HAP-1 (cell line): ENCODE measurements around the gene MEF2C.
A peak's percentile ranks its signal among the peaks of the same experiment; 100 is the strongest.

Experiments used
- DNase-seq, 2 experiments: peaks; one replicate each; pipeline ENCODE4 v3.0.0-alpha.2; 2016 to 2020; ENCODE audit warnings: low spot score in 2 of 2
- H3K27me3 ChIP-seq: fragments of 250-450 bp; sonication (Bioruptor Pico); 2 replicates; pipeline ENCODE4 v1.5.1; 2020; ENCODE audit warnings: low read depth, mild to moderate bottlenecking, moderate library complexity
- H3K36me3 ChIP-seq: fragments of 250-450 bp; sonication (Bioruptor Pico); replicated peaks from 2 replicates; pipeline ENCODE4 v1.5.1; 2020; ENCODE audit warnings: mild to moderate bottlenecking
- H3K4me1 ChIP-seq: fragments of 250-450 bp; sonication (Bioruptor Pico); 2 replicates; pipeline ENCODE4 v1.5.1; 2020; ENCODE audit warnings: mild to moderate bottlenecking
- H3K4me3 ChIP-seq: fragments of 250-450 bp; sonication (Bioruptor Pico); 2 replicates; pipeline ENCODE4 v1.5.1; 2020; ENCODE audit warnings: mild to moderate bottlenecking, moderate library complexity
- H3K9me3 ChIP-seq: fragments of 250-450 bp; sonication (Bioruptor Pico); 2 replicates; pipeline ENCODE4 v1.5.1; 2020; ENCODE audit warnings: mild to moderate bottlenecking, moderate library complexity
- in situ Hi-C: fragments of 300-500 bp; cut with MboI; formaldehyde crosslinking; loops from 3 replicates; pipeline ENCODE4 v1.14.3; 2020; ENCODE audit warnings: low sequenced_read_pairs, inconsistent platforms, mixed read lengths

The MEF2C gene

DNA sequence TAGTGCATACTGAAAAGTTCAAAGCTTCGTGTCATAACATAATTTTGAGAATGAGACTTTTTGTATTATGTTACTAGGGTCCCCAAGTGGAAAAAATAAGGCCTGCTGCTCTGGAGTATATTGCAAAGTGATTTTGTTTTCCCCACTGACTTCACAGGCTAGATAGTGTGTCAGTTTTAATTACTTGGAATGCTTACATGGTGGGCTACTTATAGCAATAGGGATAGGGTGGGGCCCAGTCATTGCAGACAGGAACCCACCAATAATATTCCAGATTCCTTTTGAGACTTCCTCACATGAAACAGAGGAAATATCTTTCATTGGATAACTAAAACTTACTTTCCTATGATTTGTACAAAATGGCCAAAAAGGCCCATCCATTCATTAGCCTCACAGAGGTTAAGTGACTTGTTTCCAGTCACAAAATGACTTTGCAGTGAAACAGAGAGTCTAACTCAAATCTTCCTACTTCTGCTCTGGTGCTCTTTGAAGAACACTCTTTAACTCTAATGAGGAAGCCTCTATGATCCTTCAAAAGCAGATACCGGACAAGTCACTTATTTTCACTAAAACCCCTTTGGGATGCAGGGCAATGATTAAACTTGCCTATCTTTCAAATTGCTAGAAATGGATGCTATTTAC lies 16.2 kb upstream of the MEF2C start:
- DNase-seq: no peak

DNA sequence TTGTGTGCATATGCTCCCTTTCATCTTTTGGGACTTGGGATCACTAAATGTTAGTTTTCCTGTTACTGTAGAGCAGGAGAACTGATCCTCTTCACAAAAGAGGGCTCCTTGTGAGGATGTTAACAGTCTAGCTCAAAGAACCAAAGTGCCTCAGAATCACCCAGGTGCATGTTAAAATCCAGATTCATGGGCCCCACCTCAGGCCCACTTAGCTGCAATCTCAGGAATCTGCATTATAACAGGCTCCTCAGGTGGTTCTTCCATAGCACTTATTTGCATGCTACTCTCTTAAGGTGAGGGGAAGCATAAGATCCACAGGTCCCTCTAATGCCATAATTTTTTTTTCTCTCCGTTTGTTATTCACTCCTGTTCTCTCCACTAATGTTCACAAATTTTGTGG lies 14.8 kb upstream of the MEF2C start:
- H3K27me3 ChIP-seq: no peaks in the 10 kb centered on the region
- H3K4me1 ChIP-seq: no peaks in the 10 kb centered on the region
- in situ Hi-C loops: no loop called here
- no peaks in the 10 kb centered on the region for H3K9me3 ChIP-seq
- no peak for DNase-seq
- H3K36me3 ChIP-seq: no peaks in the 10 kb centered on the region
- H3K4me3 ChIP-seq: no peak overlapping the region

More for the DNA sequence above, 16.2 kb upstream of the MEF2C start:
- H3K36me3 ChIP-seq: no peaks in the 10 kb centered on the region
- in situ Hi-C loops: no loop called here
- H3K27me3 ChIP-seq: no peaks in the 10 kb centered on the region
- H3K4me1 ChIP-seq: no peaks in the 10 kb centered on the region
- H3K9me3 ChIP-seq: no peaks in the 10 kb centered on the region
- H3K4me3 ChIP-seq: no peak overlapping the region

- Histone ChIP-seq H3K36me3 (no peaks in the 10 kb centered on the region), H3K9me3 (no peaks in the 10 kb centered on the region), H3K4me1 (peaks cover 4% of the 10 kb centered on the region; the same call in 1 of the 2 replicates), H3K4me3 (no peak overlapping the region), H3K27me3 (no peaks in the 10 kb centered on the region)
- in situ Hi-C loops: no loop called here
- no peak for DNase-seq
Measured at GRCh38 chr5:88895681-88896501, 12.9 kb upstream of the MEF2C start.

DNA sequence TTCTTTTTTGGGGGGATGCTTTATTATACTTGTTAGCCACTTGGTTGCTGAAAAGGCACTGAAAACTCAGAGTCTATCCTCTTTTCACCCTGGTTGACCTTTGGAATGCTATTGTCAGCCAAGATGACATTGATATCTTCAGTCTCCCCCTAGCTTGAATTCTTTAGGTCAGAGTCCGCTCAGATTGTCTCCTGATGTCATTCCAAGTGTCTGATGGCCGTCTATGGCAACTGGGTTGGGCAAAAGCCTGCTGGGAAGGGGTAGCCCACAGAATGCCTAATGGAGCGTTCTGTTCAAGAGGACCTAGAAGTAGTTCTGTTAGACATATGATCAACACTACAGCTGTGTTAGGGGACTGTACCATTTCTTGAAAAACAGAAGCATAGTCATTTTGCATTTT lies 9.7 kb upstream of the MEF2C start:
- no peaks in the 10 kb centered on the region for H3K27me3 ChIP-seq
- no peaks in the 10 kb centered on the region for H3K9me3 ChIP-seq
- no peak for DNase-seq
- H3K4me1 ChIP-seq: peaks cover 20% of the 10 kb centered on the region
- no peaks in the 10 kb centered on the region for H3K36me3 ChIP-seq
- no peak overlapping the region for H3K4me3 ChIP-seq
- in situ Hi-C loops: no loop called here

GRCh38 chr5:88890070-88890781 lies 7.2 kb upstream of the MEF2C start:
- Histone ChIP-seq H3K4me1 (peaks cover 22% of the 10 kb centered on the region), H3K9me3 (no peaks in the 10 kb centered on the region), H3K27me3 (no peaks in the 10 kb centered on the region), H3K36me3 (no peaks in the 10 kb centered on the region), H3K4me3 (peak overlapping the region; percentile 28)
- DNase-seq: no peak
- in situ Hi-C loops: no loop called here

DNA sequence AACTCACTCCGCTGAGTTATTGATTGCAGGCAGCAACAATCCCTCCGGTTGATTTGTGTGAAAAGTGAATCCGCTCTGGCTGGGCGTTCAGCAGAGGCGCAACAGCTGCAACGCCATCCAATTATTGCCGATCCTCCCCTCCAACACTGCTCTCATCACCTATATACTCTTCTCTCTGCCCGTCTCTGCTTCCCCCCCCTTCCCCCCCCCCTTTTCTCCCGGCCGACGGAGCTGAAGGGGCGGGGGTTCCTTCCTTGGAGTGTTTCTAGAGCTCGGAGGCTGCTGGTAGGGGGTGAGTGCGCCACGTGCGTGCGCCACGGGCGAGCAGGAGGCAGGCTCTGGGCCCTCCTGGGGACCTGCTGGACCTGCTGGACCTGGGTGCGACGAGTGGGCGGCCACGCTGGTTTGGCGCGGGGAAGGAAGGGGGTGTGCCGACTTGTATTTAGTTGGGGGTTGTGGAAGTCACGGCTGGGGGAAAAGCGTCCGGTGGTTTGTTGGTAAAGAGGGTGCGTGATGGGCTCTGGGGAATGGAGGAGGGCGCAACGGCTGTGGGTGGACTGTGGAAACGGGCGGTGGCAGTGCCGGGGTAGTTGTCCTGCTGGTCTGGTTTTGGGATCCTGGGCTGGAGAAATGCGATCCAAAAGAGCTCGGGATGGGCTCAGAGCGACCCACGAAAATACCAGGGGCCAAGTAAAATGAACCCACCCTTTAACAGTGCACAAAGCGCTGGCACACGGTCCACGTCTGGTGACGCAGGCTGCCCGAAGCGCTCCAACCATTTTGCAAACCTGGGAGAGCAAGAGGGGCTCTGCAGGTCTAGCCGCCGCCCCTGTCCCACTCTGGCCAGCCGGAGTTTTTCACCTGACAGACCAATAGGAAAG lies 6.4 kb upstream of the MEF2C start:
- DNase-seq: peak; percentile 59 to 70
- Histone ChIP-seq H3K27me3 (no peaks in the 10 kb centered on the region), H3K4me1 (peaks cover 22% of the 10 kb centered on the region), H3K9me3 (no peaks in the 10 kb centered on the region), H3K36me3 (no peaks in the 10 kb centered on the region), H3K4me3 (peak overlapping the region; percentile 28)
- in situ Hi-C loops: no loop called here

GRCh38 chr5:88888848-88889188 lies 5.8 kb upstream of the MEF2C start:
- no peaks in the 10 kb centered on the region for H3K36me3 ChIP-seq
- H3K9me3 ChIP-seq: no peaks in the 10 kb centered on the region
- H3K4me1 ChIP-seq: peaks cover 22% of the 10 kb centered on the region
- in situ Hi-C loops: no loop called here
- H3K4me3 ChIP-seq: peak overlapping the region; percentile 28
- DNase-seq: no peak
- no peaks in the 10 kb centered on the region for H3K27me3 ChIP-seq

DNA sequence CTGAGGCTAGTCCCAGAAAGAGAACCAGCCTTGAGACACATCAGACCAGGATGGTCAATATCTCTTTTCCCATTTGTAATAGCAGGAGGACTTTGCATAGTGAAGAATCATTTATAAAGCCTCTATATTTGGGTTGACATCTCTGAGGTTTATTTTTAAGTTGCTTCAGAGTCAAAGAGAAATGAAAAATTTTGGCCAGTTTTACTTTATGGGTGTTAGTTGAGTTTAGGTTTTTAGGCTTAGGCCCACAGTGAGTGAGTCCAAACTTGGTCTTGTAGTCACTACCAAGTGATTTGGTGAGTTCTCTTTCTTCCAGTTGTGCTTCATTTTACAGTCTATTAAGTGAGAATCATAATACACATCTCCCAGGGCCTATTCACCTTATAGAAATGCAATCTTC lies 5.3 kb upstream of the MEF2C start:
- DNase-seq: no peak
- H3K9me3 ChIP-seq: no peaks in the 10 kb centered on the region
- peaks cover 22% of the 10 kb centered on the region for H3K4me1 ChIP-seq
- H3K36me3 ChIP-seq: no peaks in the 10 kb centered on the region
- no peak overlapping the region for H3K4me3 ChIP-seq
- no peaks in the 10 kb centered on the region for H3K27me3 ChIP-seq
- in situ Hi-C loops: no loop called here

DNA sequence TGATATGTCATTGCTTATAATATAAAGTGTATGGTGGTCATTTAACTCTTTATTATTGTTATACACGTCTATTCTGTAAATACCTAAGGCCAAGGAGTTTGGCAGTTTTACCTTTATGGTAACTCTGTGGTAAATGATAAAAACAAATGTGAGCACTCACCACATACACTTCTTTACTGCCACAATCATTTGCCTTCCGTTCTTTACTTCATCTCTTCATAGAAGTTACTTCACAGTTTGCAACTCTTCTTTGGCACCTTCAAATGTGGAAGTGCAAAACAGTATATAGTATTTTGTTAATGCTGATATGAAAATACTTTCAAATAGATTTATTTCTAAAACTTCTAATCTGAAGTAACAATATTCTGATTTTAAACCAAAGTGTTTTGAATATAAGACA lies 4.4 kb upstream of the MEF2C start:
- H3K27me3 ChIP-seq: no peaks in the 10 kb centered on the region
- no peak for DNase-seq
- H3K9me3 ChIP-seq: no peaks in the 10 kb centered on the region
- H3K36me3 ChIP-seq: no peaks in the 10 kb centered on the region
- H3K4me3 ChIP-seq: no peak overlapping the region
- H3K4me1 ChIP-seq: peaks cover 21% of the 10 kb centered on the region
- in situ Hi-C loops: no loop called here

DNA sequence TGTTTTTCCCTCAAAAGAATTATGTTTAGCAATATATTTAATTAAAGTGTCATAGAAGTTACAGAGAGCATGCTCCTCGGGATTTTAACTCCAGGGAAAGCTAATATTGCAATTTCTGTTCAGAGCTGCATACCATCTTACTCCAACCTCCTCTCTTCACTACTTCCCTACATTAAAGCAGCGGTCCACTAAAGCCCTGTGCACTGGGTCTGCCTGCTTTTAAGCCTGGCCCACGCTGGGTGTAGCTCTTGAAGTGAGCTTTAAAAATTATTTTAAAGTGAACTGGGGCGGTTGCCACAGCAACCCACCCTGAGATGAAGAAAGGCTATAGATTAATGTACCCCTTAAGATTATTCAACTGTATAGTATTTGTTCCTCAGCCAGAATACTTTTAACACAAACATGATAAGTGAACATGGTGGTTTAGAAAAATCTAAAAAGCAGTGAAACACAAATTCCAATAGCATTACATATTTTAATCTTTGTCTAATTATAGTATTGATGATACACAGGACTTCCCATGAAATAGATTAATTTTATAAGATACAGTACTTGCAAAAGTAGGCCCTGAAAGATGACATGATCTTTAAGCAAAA lies 3.9 kb upstream of the MEF2C start:
- no peak overlapping the region for H3K4me3 ChIP-seq
- in situ Hi-C loops: no loop called here
- no peaks in the 10 kb centered on the region for H3K27me3 ChIP-seq
- no peaks in the 10 kb centered on the region for H3K36me3 ChIP-seq
- no peaks in the 10 kb centered on the region for H3K9me3 ChIP-seq
- H3K4me1 ChIP-seq: peaks cover 18% of the 10 kb centered on the region
- no peak for DNase-seq

DNA sequence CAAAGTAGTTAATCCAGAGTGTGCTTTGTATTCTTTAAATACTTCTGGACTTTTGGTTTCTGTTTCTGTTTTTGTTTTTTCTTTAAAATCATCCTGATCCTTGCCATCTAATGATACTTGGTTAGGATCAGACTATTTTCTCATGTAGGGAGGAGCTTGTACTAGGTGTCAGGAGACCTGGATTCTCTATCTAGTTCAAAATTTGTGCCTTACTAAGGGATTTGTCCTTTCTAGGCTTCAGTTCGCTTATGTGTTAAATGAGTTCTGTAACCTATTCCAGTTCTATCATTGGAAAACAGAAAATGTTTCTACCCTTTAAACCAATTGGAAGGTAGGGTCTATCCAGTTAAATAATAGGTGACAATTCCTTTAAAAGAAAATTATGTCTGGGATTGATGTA lies 3.3 kb upstream of the MEF2C start:
- in situ Hi-C loops: no loop called here
- H3K4me3 ChIP-seq: no peak overlapping the region
- no peak for DNase-seq
- no peaks in the 10 kb centered on the region for H3K36me3 ChIP-seq
- peaks cover 18% of the 10 kb centered on the region for H3K4me1 ChIP-seq
- H3K27me3 ChIP-seq: no peaks in the 10 kb centered on the region
- H3K9me3 ChIP-seq: no peaks in the 10 kb centered on the region

DNA sequence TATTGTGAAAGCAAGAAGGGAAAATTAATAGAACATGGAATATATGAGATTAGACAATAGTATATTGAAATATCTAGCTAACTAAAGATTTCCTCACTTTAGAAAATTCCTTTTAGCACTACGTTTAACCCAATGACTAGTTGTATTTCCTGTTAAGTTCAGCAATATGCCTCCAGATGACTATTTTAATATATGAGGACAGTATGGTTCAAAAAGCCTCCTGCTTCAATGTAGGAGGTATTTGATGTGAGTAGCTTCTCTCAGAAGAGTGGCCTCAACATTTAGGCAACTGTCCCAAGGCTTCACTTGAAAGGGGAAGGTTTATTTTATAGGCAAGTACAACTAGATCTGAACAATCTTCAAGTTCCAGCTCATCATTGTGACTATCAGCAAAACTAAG lies 2.0 kb upstream of the MEF2C start:
- Histone ChIP-seq H3K36me3 (no peaks in the 10 kb centered on the region), H3K4me1 (peaks cover 21% of the 10 kb centered on the region), H3K4me3 (no peak overlapping the region), H3K27me3 (no peaks in the 10 kb centered on the region), H3K9me3 (no peaks in the 10 kb centered on the region)
- in situ Hi-C loops: no loop called here
- no peak for DNase-seq

DNA sequence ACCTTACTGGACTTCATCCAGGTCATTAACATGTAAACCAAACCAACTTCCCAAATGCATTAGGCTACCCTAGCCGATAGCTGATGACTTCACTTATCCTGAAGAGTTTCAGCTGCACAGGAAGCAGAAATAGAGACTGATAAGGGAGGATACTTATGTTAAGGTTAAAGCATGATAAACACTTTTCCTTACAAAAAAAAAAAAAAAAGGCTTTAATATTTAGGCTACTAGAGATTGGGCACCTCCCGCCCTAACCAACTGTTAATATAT lies 1.6 kb upstream of the MEF2C start:
- peak overlapping the region; percentile 51 for H3K4me3 ChIP-seq
- peaks cover 23% of the 10 kb centered on the region for H3K4me1 ChIP-seq
- H3K9me3 ChIP-seq: no peaks in the 10 kb centered on the region
- H3K36me3 ChIP-seq: no peaks in the 10 kb centered on the region
- no peak for DNase-seq
- in situ Hi-C loops: no loop called here
- no peaks in the 10 kb centered on the region for H3K27me3 ChIP-seq
